ENCODE results near the gene SIK3.
A peak's percentile ranks its signal among the peaks of the same experiment; 100 is the strongest.
"Not testable (repeated sequence)": the region's sequence is repeated elsewhere in the genome, so short reads cannot be mapped to it uniquely, and the experiment has no call there.

The SIK3 gene

GRCh38 chr11:117098269-117099232 is at the start of gene SIK3:
TSS of gene SIK3 (minus strand) at chr11:117098428. CDS start at chr11:117098415, 13 bp downstream.
- no peak for TF ChIP-seq ZNF274 (IDR thresholded peaks at IDR 0.05; ENCODE audit: low read depth, low read length)

GRCh38 chr11:117146521-117146920 is 48.3 kb upstream of the SIK3 start:
- H3K4me3 ChIP-seq (ENCODE audit: low read length): no peak overlapping the region
- no peak for TF ChIP-seq ZNF274 (IDR thresholded peaks at IDR 0.05; ENCODE audit: low read depth, low read length)

More at GRCh38 chr11:117098269-117099232, at the start of gene SIK3:
- H3K4me3 ChIP-seq (ENCODE audit: low read length): peak within 1 kb of the TSS; percentile 78

GRCh38 chr11:117145393-117145761 is 47.1 kb upstream of the SIK3 start:
- no peak for TF ChIP-seq ZNF274 (IDR thresholded peaks at IDR 0.05; ENCODE audit: low read depth, low read length)
- peak overlapping the region; percentile 78 for H3K4me3 ChIP-seq (ENCODE audit: low read length)

- TF ChIP-seq ZNF274 (IDR thresholded peaks at IDR 0.05; ENCODE audit: low read depth, low read length): no peak
- peak overlapping the region; percentile 78 for H3K4me3 ChIP-seq (ENCODE audit: low read length)
These were observed 46.5 kb upstream of the SIK3 start for GRCh38 chr11:117144477-117145392.

- peak within 1 kb of the TSS; percentile 78 for H3K4me3 ChIP-seq (ENCODE audit: low read length)
- no peak for TF ChIP-seq ZNF274 (IDR thresholded peaks at IDR 0.05; ENCODE audit: low read depth, low read length)
These were observed 45.7 kb upstream of the SIK3 start, which contains the start of gene PAFAH1B2 for GRCh38 chr11:117143871-117144476. TSS of gene PAFAH1B2 (plus strand) at chr11:117144287. CDS start at chr11:117152448, 8,161 bp downstream.

- H3K4me3 ChIP-seq (ENCODE audit: low read length): peak overlapping the region; percentile 78
- no peak for TF ChIP-seq ZNF274 (IDR thresholded peaks at IDR 0.05; ENCODE audit: low read depth, low read length)
These were observed 45.2 kb upstream of the SIK3 start for GRCh38 chr11:117143390-117143789.

GRCh38 chr11:117137223-117138086 is 39.2 kb upstream of the SIK3 start:
- H3K4me3 ChIP-seq (ENCODE audit: low read length): not testable (repeated sequence)

- H3K4me3 ChIP-seq (ENCODE audit: low read length): not testable (repeated sequence)
These were observed 36.8 kb upstream of the SIK3 start for GRCh38 chr11:117134979-117135378.

- H3K4me3 ChIP-seq (ENCODE audit: low read length): no peak overlapping the region
- no peak for TF ChIP-seq ZNF274 (IDR thresholded peaks at IDR 0.05; ENCODE audit: low read depth, low read length)
These were observed 36.2 kb upstream of the SIK3 start for GRCh38 chr11:117134431-117134830.

GRCh38 chr11:117130879-117131278 is 32.7 kb upstream of the SIK3 start:
- no peak for TF ChIP-seq ZNF274 (IDR thresholded peaks at IDR 0.05; ENCODE audit: low read depth, low read length)
- no peak overlapping the region for H3K4me3 ChIP-seq (ENCODE audit: low read length)

GRCh38 chr11:117130396-117130795 is 32.2 kb upstream of the SIK3 start:
- not testable (repeated sequence) for H3K4me3 ChIP-seq (ENCODE audit: low read length)

- H3K4me3 ChIP-seq (ENCODE audit: low read length): no peak overlapping the region
- TF ChIP-seq ZNF274 (IDR thresholded peaks at IDR 0.05; ENCODE audit: low read depth, low read length): no peak
These were observed 30.1 kb upstream of the SIK3 start for GRCh38 chr11:117128289-117128688.

GRCh38 chr11:117127171-117127901 is 29.1 kb upstream of the SIK3 start:
- no peak overlapping the region for H3K4me3 ChIP-seq (ENCODE audit: low read length)
- TF ChIP-seq ZNF274 (IDR thresholded peaks at IDR 0.05; ENCODE audit: low read depth, low read length): no peak
